HG03558 (cell line): ENCODE measurements around the gene SOBP.

Source experiments
- ATAC-seq: cut with Tn5 transposase; IDR thresholded peaks from one replicate; pipeline ENCODE4 v1.9.1; 2021; ENCODE audit warnings: moderate number of reproducible peaks; ENCODE audit not compliant: unreplicated experiment; ENCODE audit errors: extremely low read depth

Gene SOBP

DNA sequence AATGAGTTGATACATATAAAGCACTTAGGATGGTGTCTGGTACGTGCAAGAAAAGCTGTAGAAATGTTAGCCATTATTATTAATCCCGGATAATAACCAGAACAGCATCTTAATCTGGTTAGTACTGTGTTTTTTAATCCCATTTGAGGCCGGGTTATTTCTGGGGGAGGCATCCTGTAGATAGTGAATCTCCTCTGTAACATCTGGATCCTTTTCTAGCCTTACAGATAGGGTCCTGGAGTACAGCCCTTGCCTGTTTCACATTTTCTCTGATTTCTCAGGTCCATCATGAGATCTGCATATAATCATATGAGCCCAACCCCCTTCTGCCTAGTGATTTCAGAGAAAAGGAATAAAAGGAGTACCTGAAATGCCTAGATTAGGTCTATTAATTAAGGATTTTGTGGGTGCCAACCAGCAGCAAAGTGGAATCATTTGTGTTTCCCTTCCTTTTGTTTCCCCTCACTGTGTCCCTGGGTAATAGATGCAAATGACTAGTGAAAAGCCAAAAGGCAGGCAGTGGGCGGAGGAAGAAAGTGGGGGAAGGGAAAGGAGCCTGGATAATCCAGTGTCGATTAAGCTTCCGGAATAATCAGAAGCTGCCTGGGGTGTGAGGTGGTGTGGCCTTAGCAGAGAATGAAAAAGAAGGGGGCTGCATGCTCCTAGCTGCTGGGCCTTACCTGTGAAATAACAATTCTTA is 88.9 kb downstream of the SOBP start:
- ATAC-seq, result no peak

- no peak for ATAC-seq
Observed at GRCh38 chr6:107579456-107580056, 89.6 kb downstream of the SOBP start.

DNA sequence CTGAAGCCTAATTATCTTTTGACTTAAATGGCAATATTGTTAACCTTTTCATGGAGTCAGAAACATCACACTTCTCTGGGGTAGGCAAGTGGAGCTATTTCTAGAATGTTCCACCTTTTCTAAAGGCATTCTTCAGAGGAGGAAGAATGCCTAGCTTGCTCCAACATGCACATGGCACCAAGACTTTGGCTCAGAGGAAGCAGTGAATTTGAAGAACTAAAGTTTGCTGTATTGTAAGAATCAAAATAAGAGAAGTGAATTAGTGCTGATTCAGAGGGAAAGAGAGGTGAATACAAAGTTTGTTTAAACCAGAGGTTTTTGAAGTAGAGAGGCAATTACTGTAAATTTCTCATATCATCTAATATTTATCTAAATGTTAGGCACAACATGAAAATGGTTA is 92.2 kb downstream of the SOBP start:
- no peak for ATAC-seq

- no peak for ATAC-seq
Observed at GRCh38 chr6:107584726-107585125, 94.8 kb downstream of the SOBP start.

- no peak for ATAC-seq
Observed at GRCh38 chr6:107585815-107586435, 96.0 kb downstream of the SOBP start.

DNA sequence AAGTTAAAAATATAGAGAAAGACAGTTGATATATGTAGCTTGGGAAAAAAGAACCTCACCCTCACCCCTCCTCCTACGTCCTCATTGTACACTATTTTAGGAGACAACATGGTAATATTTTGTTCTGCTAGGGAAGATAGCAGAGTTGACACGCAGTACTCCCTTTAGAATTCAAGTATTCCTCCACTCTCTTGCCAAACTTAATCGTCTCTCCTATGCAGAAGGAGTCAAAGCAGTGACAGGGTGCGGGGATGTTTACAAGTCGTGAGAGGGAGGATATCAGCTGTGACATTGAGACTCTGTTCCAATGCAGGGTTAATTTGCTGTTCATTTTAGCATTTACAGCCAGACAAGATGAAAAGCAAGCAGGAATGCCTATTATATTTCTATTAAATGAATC is 97.5 kb downstream of the SOBP start:
- no peak for ATAC-seq

- no peak for ATAC-seq
Observed at GRCh38 chr6:107589199-107589598, 99.3 kb downstream of the SOBP start.

- no peak for ATAC-seq
Observed at GRCh38 chr6:107589934-107590333, 100.0 kb downstream of the SOBP start.

DNA sequence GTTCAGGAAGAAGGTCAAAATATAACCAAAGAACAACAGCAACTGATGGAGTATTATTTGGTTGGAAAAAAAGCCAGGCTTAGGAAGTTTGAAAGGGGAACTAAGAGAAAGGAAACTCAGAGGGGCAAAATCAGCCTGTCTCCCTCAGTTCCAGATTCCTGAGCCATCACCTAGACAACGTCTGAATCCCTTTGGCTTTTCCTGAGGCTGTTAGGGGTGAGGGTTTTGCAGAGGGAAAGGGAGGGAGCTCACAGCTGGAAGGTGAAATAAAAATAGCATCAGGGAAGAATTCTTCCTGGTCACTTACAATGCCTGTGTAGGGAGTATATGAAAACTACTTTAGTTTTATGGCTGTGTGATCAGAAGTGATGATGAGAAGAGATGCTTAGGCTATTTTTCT is 100.5 kb downstream of the SOBP start:
- ATAC-seq, result no peak

DNA sequence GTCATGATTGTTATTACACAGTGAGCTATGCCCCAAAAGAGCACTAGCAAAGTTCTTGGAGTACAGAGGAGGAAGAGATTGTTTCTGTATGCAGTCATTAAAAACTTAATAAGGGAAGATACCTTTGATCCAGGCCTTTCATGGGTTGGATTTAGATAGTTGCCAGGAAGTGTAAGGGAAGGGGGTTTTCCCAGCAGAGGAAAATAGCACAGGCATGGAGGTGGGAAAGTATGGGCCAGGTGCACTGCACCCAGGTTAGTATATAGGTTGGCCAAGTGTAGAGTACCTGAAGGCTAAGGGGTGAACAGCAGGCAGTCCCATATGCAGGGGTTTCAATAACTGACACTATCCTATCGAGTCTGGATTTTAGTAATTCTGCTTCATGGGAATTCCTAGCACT is 101.4 kb downstream of the SOBP start:
- no peak for ATAC-seq

DNA sequence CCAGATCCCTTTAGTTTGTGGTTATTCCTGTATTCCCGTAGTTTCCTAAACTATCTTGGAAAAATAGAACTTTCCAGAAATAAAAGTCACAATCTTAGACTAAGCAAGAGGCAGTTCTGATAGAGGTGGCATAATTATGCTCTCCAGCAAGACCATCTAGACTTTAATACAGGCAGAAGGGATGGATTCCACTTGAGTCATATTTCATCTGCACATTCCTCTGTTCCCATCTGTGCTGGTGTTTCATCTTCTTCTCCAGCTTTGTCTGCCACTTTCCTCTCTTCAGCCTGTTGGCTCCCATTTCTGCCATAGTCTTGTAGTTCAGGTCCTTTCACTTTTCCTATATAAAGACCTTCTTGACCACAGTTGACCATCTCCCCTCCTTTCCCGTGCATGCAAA is 102.9 kb downstream of the SOBP start:
- ATAC-seq, result no peak

DNA sequence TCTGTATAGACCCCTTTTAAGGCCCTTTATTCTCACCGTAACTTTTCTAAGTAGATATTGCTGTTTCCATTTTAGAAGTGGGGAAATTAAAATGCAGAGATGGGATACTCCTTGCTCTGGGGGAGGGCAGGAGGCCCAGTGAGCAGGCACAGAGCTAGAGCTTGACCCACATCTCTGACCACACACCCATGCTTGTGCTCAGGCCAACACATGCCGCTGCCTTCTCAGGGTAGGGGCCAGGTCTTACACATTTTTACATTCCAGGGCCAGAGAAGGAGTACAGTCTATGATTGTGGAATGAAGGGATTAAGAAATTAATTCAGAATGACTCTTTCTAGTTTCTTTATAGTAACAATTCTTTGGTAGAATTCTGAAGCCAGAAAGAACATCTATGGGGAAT is 104.8 kb downstream of the SOBP start:
- ATAC-seq, result no peak

GRCh38 chr6:107598091-107598490 is 108.2 kb downstream of the SOBP start:
- ATAC-seq, result no peak

GRCh38 chr6:107599043-107599442 is 109.1 kb downstream of the SOBP start:
- ATAC-seq, result no peak

DNA sequence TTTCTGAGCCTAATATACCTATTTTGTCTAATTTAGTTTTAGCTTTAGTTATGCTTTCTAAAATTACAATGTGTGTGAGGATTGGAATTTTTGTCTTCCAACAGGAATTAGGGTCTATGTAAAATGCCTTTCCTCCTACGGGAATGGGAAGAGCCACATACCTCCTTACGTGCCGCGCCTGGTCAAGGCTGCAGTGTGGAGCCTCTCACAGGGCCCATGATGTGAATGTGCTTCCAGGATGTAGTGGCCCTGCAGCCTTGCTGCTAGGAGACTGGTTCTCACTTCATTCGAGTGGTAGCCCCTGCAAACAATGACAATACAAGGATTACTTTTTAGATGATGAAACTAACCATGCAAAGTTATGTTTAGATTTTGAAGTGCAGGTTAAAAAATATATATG is 110.2 kb downstream of the SOBP start:
- ATAC-seq, result no peak

GRCh38 chr6:107600936-107601335 is 111.0 kb downstream of the SOBP start:
- no peak for ATAC-seq

GRCh38 chr6:107601406-107601805 is 111.5 kb downstream of the SOBP start:
- no peak for ATAC-seq

DNA sequence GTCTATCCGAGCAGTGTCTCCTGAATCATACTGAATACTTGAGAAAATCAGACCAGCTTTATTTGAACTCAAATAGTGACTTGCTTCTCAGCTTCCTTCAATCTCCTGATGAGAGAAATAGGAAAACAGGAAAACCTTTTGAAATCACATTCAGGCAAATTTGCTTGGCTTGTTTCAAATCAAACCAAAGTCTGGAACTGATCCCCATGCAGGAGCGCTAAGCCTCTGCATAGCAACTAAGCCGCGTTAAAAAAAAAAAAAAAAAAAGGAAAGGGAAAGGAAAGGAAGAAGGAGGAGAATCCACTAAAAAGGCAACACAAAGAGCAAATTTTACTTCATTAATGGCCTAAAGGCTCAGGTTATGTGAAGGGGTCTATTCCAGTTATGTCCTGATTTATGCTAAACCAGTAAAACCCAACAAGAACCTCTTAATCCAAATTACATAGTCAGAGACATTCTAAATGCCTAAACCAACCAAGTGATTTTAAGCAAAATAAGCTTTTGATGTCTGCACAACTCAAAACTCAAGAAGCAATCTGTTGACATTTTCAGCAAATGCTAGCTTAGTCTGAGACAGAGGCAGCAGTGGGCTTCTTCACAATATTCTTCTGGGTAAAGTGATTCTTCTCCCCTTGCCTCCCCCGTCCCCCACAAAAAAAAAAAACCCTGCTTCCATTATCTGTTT is 112.5 kb downstream of the SOBP start:
- no peak for ATAC-seq

- no peak for ATAC-seq
Observed at GRCh38 chr6:107603006-107603370, 113.1 kb downstream of the SOBP start.

DNA sequence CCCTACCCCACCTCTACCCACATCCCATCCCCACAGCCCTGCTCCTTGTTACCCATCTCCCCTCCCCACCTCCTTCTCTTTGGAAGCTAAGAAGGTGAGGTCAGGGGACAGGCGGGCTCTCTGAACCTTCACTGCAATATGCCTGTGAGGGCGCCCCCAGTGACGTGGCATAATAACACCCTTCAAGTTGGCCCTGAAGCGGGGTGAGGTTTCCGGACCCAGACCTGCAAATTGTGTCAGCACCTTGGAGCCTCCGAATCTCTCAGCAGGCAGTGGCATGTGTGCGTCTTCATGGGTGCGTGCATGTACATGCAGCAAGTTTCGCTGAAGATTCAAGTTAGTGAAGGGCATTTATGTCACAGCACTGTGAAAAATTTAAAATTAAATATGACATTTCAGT is 114.6 kb downstream of the SOBP start:
- no peak for ATAC-seq

DNA sequence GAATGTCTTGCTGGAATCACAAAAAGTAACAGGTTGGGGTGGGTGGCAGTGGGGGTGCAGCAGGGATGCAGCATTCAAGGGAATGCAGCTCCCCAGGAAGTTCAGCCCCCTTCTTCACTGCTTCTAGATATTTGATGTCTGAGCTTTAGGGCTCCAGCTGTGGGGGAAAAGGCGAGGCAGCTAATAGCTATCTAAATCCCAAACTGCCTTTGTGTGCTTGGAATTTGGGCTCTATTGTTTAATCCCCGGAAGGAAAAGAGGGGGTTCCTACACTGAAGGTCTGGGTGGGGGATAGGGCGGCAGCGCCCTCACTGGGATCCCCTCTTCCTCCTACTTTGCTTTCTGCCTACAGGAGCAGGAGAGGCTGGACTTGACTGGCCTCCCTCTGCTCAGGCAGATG is 116.5 kb downstream of the SOBP start:
- no peak for ATAC-seq
